HG02763 (cell line): Measurements from ENCODE around the gene SKI.
"Not testable (repeated sequence)": the region's sequence is repeated elsewhere in the genome, so short reads cannot be mapped to it uniquely, and the experiment has no call there.

Experiments used
- ATAC-seq: cut with Tn5 transposase; IDR thresholded peaks from one replicate; pipeline ENCODE4 v1.9.1; 2021; ENCODE audit warnings: mild to moderate bottlenecking, moderate library complexity; ENCODE audit not compliant: unreplicated experiment

SKI gene

DNA sequence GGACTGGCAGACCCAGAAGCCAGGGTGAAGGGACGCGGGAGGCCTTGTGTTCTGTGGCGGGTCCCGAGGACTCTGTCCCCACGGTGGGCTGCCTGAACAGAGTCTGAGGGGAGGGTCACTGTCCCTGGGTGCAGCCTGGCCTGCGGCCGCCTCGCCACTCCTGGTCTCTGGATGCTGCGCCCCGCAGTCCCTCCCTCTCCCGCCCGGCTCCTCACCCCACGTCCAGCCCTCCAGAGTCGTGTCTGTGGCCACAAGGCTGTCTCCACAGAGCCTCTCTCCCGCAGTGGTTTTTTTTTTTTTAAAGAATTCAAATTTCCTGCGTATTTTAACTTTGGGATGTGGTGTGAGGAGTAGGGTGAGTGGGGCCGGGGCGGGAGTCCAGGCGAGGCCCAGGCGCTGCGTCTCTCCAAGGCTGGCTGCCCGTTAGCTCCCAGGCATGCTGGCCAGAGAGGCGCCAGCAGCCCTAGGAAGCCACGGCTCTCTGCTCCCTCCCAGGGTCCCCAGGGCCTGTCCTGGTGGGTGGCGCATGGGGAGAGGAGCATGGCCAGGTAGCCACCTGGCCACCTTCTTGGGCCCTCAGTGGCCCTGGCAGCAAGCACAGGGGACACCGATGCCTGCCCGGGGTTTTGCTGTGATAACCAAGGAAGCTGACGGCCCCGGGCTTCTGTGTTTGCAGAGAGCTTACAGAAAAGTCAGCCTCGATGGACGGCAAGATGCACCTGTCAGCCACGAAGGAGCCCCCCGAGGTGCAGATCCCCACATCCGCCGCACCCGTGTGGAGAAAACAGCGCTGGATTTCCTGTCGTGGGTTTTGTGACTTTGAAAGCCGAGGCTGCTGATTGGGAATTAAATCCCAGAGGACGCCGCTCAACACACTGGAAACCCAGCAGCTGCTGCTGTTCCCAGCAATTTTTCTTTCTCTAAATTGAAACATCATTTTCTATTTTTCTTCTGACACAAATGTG, 90.5 kb downstream of the SKI start:
- no peak for ATAC-seq

DNA sequence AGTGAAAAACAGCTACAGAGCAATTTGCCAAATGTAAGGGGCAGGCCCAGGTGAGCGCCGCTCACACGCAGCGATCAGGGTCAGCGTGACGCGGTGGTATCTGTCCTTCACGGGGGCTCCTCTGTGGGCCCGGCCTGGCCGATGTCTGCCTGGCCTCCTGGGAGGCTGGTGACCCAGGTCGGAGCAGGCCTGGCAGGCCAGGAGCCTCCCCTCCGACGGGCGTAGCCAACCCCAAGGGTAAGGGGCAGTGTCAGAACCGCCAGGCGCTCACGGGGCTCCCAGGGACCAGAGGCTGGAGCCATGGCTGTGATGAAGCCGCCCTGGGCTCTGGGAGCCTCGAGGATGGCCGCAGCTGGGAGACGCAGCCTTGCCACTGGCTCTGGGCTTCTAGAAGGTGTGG, 91.2 kb downstream of the SKI start:
- no peak for ATAC-seq

DNA sequence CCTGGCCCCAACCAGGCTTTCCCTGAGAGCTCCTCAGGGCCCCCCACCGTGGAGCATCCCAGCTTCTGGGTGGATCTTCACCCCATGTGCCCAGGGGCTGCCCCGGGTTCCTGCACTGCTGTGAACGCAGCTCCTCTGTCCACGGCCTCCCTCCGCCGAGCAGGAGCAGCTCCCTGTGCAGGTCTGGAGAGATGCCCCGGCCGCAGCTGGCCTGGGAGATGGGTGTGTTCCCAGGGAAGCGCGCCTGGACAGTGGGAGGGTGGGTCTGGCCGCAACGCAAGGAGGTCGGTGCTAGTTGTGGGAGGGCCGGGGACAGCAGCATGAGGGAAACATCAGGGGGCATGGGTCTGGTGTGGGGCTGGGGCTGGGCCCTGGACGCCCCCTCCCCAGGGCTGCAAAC, 91.9 kb downstream of the SKI start:
- no peak for ATAC-seq

DNA sequence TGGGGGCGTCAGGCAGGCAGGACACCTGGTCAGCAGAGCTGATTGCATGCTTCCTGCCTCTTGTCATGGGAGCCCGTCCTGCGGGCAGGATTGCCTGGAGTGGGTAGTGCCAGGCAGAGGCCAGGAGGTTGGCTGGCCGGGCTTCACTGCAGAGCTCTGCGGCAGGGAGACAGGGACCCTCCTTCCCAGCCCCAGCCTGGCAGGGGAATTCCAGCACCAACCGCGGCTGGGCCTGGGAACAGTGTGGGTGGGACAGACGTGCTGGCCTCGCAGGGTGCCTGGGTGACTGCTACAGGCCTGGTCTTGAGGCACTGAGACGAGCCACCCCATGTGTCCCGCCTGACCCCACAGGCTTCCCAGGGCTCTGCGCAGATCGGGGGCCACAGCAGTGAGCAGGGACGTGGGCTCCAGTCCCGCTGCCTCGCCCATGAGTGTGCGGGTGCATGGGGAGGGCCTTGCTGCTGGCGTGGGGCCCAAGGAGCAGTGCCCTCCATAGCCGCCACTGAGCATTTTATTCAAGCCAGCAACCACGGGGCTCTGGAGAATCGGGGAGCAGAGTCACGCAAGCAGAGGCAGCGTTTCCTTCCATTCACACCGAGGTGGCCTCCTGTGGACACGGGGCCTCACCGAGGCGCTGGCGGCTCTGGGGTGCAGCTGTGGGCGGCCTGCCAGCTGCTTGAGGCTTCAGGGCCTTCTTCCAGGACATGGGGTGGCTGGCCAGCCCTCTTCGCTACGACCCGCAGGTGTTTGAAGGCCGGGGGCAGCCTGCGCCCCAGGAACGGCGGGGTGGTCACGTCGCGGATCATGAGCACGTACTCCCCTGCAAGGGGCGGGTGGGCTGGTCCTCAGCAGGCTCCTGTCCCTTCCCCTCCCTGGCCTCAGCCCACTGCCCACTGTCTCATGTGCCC, 92.9 kb downstream of the SKI start:
- ATAC-seq: no peak

DNA sequence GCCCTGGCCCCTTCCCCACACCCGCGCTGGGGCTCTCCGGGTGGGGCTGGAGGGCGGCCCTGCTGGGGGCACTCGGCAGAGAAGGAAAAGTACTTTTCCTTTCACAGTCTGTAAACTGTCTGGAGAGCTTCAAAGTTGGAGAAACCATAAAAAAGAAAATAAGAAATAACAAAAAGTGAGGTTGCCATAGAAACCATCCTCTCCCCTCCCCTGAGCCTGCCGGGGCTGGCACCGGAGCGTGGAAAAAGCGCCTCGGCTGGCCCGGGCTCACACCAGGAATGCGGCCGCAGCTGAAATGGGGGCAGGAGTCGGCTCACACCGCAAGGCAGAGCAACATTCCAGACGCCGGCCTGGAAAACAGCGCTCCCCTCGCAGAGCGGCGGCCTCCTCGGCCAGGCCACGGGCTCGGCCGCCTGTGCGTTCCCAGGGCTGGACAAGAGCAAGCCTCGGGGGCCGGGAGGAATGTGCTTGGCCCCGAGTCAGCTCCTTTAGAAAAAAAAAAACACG, 94.0 kb downstream of the SKI start:
- no peak for ATAC-seq

DNA sequence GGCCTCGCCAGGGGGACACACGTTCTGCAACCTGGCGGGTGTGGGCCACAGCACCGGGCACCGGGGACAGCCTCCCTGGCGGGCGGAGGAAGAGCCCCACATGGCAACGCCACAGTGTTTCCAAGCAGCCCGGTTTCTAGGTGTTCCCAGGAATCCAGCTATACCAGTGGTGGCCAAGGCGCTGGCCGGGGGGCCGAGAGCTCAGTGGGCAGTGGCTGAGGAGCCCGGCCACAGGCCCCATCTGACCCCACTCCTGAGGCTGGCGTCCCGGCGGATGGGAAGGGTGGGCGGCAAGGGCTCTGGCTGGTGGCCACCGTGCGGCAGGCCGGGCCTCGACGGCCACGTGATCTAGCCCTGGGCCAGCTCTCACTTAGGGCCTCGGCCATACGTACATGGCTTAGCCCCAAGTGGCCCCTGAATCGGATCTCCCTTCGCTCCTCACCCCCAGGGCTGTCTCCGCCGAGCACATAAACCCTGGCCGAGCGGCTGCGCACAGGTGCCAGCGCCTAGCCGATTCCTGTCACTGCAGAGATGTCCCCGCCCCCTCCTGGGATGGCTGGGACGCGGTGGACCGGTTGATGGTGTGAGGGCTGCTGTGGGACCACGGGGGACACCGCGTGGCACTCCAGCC, 94.6 kb downstream of the SKI start:
- ATAC-seq: no peak

DNA sequence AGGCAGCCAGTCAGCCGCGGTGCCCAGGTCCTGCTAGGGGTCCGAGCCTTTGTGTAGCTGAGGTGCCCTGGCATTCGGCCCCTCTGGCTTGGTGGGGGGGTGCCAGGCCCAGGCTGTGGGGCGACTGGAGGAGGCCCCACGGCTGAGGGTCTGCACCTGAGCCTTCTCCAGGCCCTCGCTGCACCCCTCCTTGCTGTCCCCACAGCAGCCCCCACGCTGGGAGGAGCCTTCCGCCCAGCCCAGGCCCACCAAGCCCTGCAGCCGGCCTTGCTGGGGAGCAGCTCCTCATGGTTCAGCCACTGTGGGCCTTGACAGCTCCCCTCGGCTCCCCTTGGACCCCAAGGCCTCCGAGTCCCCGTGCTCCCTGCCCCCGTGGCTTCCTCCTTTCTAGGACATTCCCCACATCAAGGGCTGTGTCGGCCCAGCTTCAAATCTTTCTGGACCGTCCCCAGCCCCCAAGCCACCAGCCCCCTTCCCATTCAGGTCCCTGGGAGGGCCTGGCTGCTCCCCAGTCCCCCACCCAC, 95.4 kb downstream of the SKI start:
- ATAC-seq: no peak

DNA sequence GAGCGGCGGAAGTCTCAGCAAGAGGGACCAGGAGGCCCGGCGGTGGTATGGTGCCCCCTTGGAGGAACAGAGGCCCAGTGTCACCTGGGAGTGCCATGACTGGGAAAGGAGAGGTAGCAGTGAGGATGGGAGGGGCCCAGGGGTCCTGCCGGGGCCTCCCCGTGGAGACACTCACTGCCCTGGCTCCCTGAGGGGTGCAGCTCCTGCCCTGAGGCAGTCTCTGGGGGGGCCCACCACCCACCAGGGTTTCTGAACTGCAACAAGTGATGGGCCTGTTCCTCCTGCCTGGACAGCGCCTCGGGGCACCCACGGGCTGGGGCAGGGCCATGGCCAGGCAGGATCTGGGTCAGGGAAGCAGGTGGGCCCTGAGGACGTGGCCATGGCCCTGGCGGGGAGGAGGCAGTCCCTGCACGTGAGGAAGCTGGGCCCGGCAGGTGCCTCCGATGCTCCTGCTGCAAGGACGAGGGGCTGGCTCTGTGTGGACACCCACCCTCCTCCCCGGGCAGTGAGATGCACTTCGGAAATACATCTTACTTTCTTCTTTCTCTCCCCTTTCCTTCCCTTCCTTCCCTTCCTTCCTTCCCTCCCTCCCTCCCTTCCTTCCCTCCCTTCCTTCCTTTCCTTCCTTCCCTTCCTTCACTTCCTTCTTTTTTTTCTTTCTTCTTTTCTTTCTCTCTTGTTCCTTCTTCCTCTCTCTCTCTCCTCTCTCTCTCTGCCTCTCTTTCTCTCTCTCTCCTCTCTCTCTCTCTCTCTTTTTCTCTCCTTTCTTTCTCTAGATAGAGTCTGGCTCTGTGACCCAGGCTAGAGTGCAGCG, 96.6 kb downstream of the SKI start:
- no peak for ATAC-seq

DNA sequence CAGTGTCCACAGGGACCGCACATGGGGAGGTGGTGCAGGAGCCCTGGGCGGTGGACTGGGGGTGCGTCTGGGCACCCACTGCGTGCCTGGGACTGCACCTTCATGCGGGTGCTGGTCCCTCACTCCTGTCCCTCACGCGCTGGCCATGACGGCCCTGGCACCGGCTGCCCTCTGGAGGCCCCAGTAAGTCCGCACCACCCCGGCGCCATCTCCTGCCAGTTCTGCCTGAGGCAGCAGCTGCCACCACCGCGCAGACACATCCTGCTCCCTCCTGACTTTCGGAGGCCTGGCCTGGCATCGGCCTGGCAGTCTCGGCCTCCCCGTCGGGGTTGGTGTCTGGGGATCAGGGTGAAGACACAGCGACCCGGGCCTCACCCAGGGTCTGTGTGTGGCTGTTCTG, 98.4 kb downstream of the SKI start:
- no peak for ATAC-seq

DNA sequence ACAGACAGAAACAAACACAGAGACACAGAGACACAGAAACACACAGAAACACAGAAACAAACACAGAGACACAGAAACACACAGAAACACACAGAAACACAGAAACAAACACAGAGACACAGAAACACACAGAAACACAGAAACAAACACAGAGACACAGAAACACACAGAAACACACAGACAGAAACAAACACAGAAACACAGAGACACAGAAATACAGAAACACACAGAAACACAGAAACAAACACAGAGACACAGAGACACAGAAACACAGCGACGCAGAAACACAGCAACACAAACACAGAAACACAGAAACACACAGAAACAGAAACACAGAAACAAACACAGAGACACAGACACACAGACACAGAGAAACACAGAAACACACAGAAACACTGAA, 99.0 kb downstream of the SKI start:
- ATAC-seq: not testable (repeated sequence)

DNA sequence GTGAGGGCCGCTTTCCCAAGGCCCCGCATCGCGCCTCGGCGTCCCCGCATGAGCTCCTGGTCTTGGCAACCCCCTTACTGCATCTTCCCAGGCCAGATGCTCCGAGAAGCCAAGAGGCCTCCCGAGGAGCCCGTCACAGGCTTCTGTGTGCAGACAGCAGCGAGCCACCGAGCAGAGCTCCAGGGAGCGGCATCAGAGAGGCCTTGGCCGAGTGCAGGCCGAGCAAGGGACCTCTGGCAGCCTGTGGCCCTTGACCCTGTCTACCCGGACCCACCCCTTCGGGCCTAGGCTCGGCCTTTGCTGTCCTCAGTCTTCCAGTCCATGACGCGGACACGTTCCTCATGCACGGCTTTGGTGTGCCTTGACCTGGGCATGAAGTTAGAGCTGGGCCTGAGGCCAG, 99.7 kb downstream of the SKI start:
- no peak for ATAC-seq

DNA sequence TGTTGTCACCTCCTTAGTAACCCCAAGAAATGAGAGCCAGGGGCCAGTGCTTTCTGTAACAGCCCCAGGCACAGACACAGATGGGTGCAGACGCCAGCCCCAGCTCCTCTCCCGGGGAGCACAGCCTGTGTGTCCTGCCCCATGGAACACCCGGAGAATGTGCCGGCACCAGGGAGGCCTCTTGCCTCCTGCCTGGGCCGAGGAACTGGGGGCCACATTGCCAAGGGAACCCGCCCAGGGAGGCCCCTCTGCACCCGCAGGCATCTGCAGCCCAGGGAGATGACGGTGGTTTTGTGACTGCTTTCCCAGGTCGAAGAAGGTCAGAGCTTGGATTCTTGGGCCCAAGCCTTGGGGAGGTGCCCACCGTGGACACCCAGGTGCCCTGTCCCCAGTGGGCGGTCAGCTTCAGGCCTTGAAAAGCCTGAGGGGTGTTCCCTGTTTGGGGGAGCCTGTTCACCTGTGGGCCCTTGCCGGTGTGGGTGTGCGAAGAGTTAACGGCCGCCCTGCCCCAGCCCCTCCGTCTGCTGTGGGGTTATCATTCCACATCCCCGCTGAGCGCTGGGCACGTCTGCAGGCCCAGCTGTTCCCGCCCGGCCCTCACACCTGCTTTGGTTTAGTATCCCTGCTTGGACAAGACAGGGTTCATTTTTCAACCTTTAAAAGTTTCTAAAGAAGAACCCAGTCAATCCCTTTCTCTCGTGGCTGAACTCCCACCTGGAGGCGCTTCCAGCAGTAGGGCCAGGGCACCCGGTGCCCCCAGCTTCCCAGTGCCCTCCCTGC, 100.7 kb downstream of the SKI start:
- no peak for ATAC-seq

DNA sequence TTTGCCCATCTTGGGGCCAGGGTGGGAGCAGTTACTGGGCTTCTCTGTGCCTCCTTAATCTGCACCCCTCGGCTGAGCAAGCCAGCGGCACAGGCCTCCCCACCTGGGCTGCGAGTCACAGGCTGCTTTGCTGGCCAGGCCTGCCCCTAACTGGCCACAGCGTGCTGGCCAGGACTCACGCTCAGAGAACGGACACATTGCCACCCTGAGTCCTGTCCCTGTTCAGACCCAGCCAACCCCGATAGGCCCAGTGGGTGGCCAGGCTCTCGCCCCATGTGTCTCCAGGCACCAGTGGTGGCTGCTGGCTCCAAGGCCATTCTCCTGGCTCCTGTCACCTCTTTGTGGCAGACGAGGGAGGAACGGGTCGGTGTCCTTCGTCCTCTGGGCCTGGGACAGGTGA, 101.9 kb downstream of the SKI start:
- no peak for ATAC-seq

DNA sequence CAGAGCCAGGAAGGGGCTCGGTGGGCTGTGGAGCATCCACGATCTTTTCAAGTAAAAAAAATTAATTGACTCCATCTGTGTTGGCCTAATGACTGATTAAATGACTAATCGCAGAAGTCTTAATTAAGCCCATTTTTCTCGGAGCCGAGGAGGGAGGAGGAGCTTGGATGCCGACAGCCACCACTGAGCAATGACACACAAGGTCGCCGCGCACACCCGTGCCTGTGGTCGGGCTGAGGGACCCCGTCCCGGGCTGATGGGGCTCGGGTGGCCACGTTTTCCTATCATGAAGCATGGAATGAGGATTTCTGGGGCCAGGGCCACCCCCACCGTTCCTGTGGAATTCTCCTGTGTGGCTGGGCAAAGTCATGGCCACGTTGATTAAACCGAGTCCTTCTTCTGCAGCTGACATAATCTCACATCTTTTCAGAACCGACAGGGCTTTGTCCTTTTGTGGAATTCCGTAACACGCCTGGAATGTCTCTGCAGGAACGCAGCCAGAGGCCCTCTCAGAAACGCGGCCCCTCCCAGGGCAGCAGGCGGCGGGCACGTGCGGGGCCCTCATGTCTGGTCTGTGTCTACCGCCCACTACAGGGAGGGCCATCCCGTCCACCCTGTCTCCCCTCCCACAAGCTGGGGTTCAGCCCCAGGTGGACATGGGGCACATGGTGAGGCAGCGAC, 102.5 kb downstream of the SKI start:
- ATAC-seq: no peak

DNA sequence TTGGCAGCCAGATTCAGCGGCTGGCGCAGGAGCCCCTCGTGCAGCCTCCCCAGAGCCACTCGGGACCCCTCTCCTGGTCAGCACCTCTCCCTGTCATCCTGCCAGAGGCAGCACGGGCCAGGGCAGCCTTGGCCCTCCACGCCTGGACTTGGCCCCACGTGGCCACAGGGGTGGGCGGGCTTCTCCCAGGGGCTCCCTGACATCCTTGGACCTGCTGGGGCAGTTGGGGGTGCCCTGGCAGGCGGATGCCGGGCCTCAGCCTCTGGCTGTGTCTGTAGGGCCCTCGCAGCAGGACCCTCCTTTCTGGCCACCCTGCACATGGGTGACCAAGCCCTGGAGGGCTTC, 103.1 kb downstream of the SKI start:
- ATAC-seq: no peak

DNA sequence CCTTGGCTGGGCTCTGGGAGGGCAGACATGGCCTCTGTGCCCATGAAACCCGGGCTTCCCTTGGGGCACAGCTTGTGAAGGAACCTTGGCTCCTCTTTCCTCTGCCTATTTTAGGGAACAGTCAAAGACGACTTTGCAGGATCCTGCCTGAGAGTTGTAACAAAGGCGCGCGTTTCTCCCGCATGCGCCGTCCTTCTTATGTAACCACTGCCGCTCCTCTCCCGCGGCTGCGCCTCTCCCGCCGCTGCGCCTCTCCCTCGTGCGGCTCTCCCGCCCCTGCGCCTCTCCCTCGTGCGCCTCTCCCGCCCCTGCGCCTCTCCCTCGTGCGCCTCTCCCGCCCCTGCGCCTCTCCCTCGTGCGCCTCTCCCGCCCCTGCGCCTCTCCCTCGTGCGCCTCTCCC, 103.5 kb downstream of the SKI start:
- ATAC-seq: not testable (repeated sequence)

DNA sequence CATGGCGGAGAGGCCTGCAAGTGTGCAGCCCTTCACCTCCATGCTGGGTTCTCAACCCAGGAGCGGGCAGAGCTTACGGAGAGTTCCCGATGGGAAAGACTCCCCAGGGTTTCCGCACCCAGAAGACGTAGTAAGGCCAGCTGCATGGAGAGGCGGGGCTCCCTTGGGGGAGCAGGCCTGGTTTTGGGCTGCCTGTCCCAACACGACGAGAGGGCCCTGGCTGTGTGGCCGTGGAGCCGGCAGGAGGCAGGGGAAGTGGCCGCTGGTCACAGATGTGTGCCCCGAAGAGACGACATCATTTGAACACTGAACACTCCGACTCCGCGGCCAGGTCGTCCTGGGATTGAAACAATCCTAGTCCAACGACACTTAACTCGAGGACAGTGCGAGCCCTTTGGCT, 106.2 kb downstream of the SKI start:
- no peak for ATAC-seq

DNA sequence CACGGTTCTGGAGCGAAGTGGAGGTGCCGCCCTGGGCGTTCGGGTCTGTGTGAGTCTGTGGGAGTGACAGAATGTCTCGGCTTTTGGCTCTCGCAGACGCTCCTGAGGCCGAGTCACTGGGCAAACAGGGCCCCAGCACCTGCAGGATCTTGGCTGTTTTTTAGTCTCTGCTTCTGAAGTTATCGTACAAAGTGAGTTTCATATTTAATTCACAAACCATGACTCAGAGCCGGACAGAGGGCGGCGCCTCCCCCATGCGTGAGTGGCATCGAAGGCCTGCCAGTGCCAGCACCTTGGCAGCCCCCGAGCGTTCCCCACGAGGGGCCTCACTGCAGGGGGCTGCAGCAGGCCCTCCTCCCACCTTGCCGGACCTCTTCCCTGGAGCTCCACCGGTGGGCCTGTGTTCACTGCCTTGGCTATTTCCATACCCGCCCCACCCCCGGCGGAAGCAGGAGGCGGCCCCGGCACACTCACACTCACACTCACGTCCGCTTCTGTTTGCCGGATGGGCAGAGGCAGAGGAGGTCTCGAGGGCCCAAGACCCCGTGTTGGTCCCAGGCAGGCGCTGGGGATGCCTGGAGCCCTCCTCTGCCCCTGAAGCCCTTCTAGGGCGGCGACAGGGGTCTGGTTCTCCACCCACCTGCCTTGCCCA, 106.9 kb downstream of the SKI start:
- no peak for ATAC-seq
